B cell (primary cell): Measurements from ENCODE around the gene MCHR1. TPM values are rescaled to one million over a fixed set of nuclear protein-coding genes. Genes with fewer than 3 reads are reported as not detected.
A peak's percentile ranks its signal among the peaks of the same experiment; 100 is the strongest.

Experiments used
- ATAC-seq: fragments of 200-7000 bp; cut with Tn5 transposase; one replicate; pipeline ENCODE4 v1.10.0; 2021; ENCODE audit warnings: low read depth, mild to moderate bottlenecking, moderate number of reproducible peaks, moderate library complexity
- CTCF ChIA-PET: fragments of 350-600 bp; sonication (Branson Sonifier 250); formaldehyde crosslinking; loops from one replicate; lab custom pipeline; 2021; ENCODE audit warnings: antibody characterized with exemption, inconsistent platforms; lab: Charles Lee
- POLR2A ChIA-PET: fragments of 350-600 bp; sonication (Branson Sonifier 250); formaldehyde crosslinking; loops from one replicate; lab custom pipeline; 2021; ENCODE audit warnings: antibody characterized with exemption; lab: Charles Lee
- DNase-seq: peaks from one replicate; pipeline ENCODE4 v3.0.0; 2013
- H2AFZ ChIP-seq: 2 replicates; pipeline ENCODE4 v1.6.1; 2012; ENCODE audit warnings: mild to moderate bottlenecking, low read depth, low read length; ENCODE audit not compliant: insufficient read depth, poor library complexity, severe bottlenecking
- H3K27ac ChIP-seq, 2 donors: 1 replicate in 1 of 2; 2 replicates in 1 of 2; pipeline ENCODE4 v1.5.1; 2012 to 2013; ENCODE audit warnings: low read length in 2 of 2, mild to moderate bottlenecking in 2 of 2, moderate library complexity in 1 of 2
- H3K27me3 ChIP-seq, 4 experiments: fragments of 200-600 bp in 1 of 4; sonication (generic) in 1 of 4; replicated peaks in 1 of 4; 1 replicate in 2 of 4; 2 replicates in 2 of 4; pipeline versions ENCODE4 v1.6.1 to v1.7.0; 2013 to 2016; ENCODE audit warnings: low read length in 3 of 4, mild to moderate bottlenecking in 2 of 4, mixed read lengths in 1 of 4, moderate library complexity in 1 of 4; ENCODE audit not compliant: insufficient read depth in 4 of 4, control insufficient read depth in 3 of 4; ENCODE audit errors: control extremely low read depth in 1 of 4
- H3K36me3 ChIP-seq, 2 experiments: replicated peaks in 1 of 2; 1 replicate in 1 of 2; 2 replicates in 1 of 2; pipeline versions ENCODE4 v1.6.1 to v1.7.1; 2013; ENCODE audit warnings: low read length in 1 of 2; ENCODE audit not compliant: insufficient read depth in 2 of 2, control insufficient read depth in 1 of 2; ENCODE audit errors: control extremely low read depth in 1 of 2, extremely low read depth in 1 of 2
- H3K4me1 ChIP-seq, 2 donors: fragments of 200-600 bp in 1 of 2; sonication (generic) in 1 of 2; 1 replicate in 1 of 2; 2 replicates in 1 of 2; pipeline versions ENCODE4 v1.5.1 to v1.6.1; 2013 to 2017; ENCODE audit warnings: low read length in 2 of 2; ENCODE audit not compliant: control insufficient read depth in 2 of 2, insufficient read depth in 2 of 2
- H3K4me2 ChIP-seq: replicated peaks from 2 replicates; pipeline ENCODE3; 2012; ENCODE audit warnings: mild to moderate bottlenecking, low read depth, low read length; ENCODE audit not compliant: poor library complexity, severe bottlenecking
- H3K4me3 ChIP-seq, 5 experiments: fragments of 200-600 bp in 1 of 5; sonication (generic) in 1 of 5; 1 replicate in 3 of 5; 2 replicates in 2 of 5; pipeline versions ENCODE4 v1.5.1 to v1.7.0; 2011 to 2016; ENCODE audit warnings: low read length in 4 of 5, mild to moderate bottlenecking in 4 of 5, low read depth in 2 of 5, control low read depth in 1 of 5, moderate library complexity in 1 of 5; ENCODE audit not compliant: insufficient read depth in 1 of 5; ENCODE audit errors: control extremely low read depth in 1 of 5, extremely low read depth in 1 of 5
- H3K79me2 ChIP-seq: fragments of 200-600 bp; sonication (generic); one replicate; pipeline ENCODE4 v1.6.0; 2016; ENCODE audit warnings: low read length; ENCODE audit not compliant: control insufficient read depth, insufficient read depth
- H3K9ac ChIP-seq: fragments of 200-600 bp; sonication (generic); 2 replicates; pipeline ENCODE4 v1.6.1; 2017; ENCODE audit warnings: mild to moderate bottlenecking, low read length, moderate library complexity
- H3K9me3 ChIP-seq, 3 donors: one replicate each; pipeline versions ENCODE4 v1.6.1 to v1.7.1; 2013; ENCODE audit warnings: low read length in 2 of 3; ENCODE audit not compliant: control insufficient read depth in 2 of 3, insufficient read depth in 1 of 3; ENCODE audit errors: control extremely low read depth in 1 of 3
- H4K20me1 ChIP-seq: 2 replicates; pipeline ENCODE4 v1.6.0; 2012; ENCODE audit warnings: mild to moderate bottlenecking, low read length; ENCODE audit not compliant: insufficient read depth, control insufficient read depth, poor library complexity, severe bottlenecking
- H3K27ac Mint-ChIP-seq: one replicate; pipeline ENCODE4 v1.8.0; 2021; ENCODE audit warnings: mixed read lengths
- H3K27me3 Mint-ChIP-seq: one replicate; pipeline ENCODE4 v1.8.0; 2021; ENCODE audit warnings: mixed read lengths
- H3K4me1 Mint-ChIP-seq: one replicate; pipeline ENCODE4 v1.8.0; 2021; ENCODE audit warnings: mixed read lengths
- H3K4me3 Mint-ChIP-seq: one replicate; pipeline ENCODE4 v1.8.0; 2021; ENCODE audit warnings: mixed read lengths
- H3K9me3 Mint-ChIP-seq: one replicate; pipeline ENCODE4 v1.8.0; 2022; ENCODE audit warnings: mixed read lengths; ENCODE audit not compliant: insufficient read depth
- CTCF ChIP-seq: fragments of 200-600 bp; IDR thresholded peaks from one replicate; pipeline ENCODE4 v1.8.0; 2022; ENCODE audit warnings: antibody characterized with exemption, mild to moderate bottlenecking
- EZH2 ChIP-seq: IDR thresholded peaks from 2 replicates; pipeline ENCODE4 v1.6.1; 2012; ENCODE audit warnings: borderline replicate concordance, low read depth, mild to moderate bottlenecking, moderate library complexity, low read length; ENCODE audit not compliant: insufficient read depth, poor library complexity, severe bottlenecking
- WGBS: methylation state at CpG from one replicate; pipeline ENCODE4 v1.1.5; 2013; ENCODE audit warnings: missing lambda C conversion rate; ENCODE audit not compliant: insufficient coverage; 5-methylcytosine and 5-hydroxymethylcytosine counted together
- intact Hi-C: fragments of 100-400 bp; cut with micrococcal nuclease; formaldehyde crosslinking; loops from one replicate; pipeline ENCODE4 v1.10.0; 2022
- polyA plus RNA-seq: library from polyadenylated mRNA; depleted of rRNA; stranded (reverse); fragments of >200 nt; gene quantifications from 2 replicates; pipeline ENCODE4 v1.2.3, GENCODE V29; 2012
- total RNA-seq, 2 donors: library from RNA; stranded (reverse); fragments of 120-200 nt in 1 of 2; gene quantifications; 1 replicate in 1 of 2; 2 replicates in 1 of 2; pipeline versions ENCODE4 v1.2.3 to v1.2.4, GENCODE V29; 2013 to 2022

MCHR1 gene
- total and polyA plus RNA-seq, 2 donors (not counting 1 experiment from before 2014, with no cell fraction given), result not detected

GRCh38 chr22:40659166-40659565 is 20.1 kb upstream of the MCHR1 start:
- Mint-ChIP-seq H3K4me3 (no peak overlapping the region), H3K4me1 (peaks cover 13% of the 10 kb centered on the region), H3K27ac (no peak overlapping the region), H3K9me3 (no peaks in the 10 kb centered on the region), H3K27me3 (no peaks in the 10 kb centered on the region)
- ATAC-seq (no peak), DNase-seq (no peak)
- WGBS, result 100% methylated on average over 4 of the region's 6 CpGs
- no peak overlapping the region for H3K9ac ChIP-seq
- H3K27me3 ChIP-seq, result no peaks in the 10 kb centered on the region
- H3K79me2 ChIP-seq, result no peaks in the 10 kb centered on the region
- H3K4me2 ChIP-seq, result no peak overlapping the region
- no peak overlapping the region for H3K4me3 ChIP-seq
- H3K27ac ChIP-seq, result no peak overlapping the region
- H2AFZ ChIP-seq, result no peak overlapping the region
- TF ChIP-seq CTCF (no peak), EZH2 (no peak)
- intact Hi-C loops, result no loop called here
- ChIA-PET CTCF (interaction anchor here (1.5 kb wide), 1 partner anchor 13 kb away, joined by 4 read pairs; no protein-coding TSS in a partner anchor), POLR2A (no interaction called here)
- H4K20me1 ChIP-seq, result no peaks in the 10 kb centered on the region
- H3K36me3 ChIP-seq, result no peaks in the 10 kb centered on the region
- peaks cover 7 to 11% of the 10 kb centered on the region in 2 donors for H3K4me1 ChIP-seq
- no peaks in the 10 kb centered on the region for H3K9me3 ChIP-seq

GRCh38 chr22:40660730-40661129 is 18.6 kb upstream of the MCHR1 start:
- Histone ChIP-seq H4K20me1 (no peaks in the 10 kb centered on the region), H3K9ac (no peak overlapping the region), H3K36me3 (no peaks in the 10 kb centered on the region), H3K4me3 (no peak overlapping the region), H3K79me2 (no peaks in the 10 kb centered on the region), H2AFZ (peak overlapping the region; percentile 24), H3K27ac (no peak overlapping the region), H3K27me3 (no peaks in the 10 kb centered on the region), H3K9me3 (no peaks in the 10 kb centered on the region), H3K4me1 (peaks cover 7 to 11% of the 10 kb centered on the region in 2 donors), H3K4me2 (peak overlapping the region; percentile 29)
- peaks cover 13% of the 10 kb centered on the region for H3K4me1 Mint-ChIP-seq
- ChIA-PET CTCF (interaction anchor here (1.5 kb wide), 1 partner anchor 14 kb away, joined by 4 read pairs; no protein-coding TSS in a partner anchor), POLR2A (no interaction called here)
- intact Hi-C loops, result no loop called here
- ATAC-seq (no peak), DNase-seq (no peak)
- H3K4me3 Mint-ChIP-seq, result no peak overlapping the region
- no peaks in the 10 kb centered on the region for H3K27me3 Mint-ChIP-seq
- no peak overlapping the region for H3K27ac Mint-ChIP-seq
- H3K9me3 Mint-ChIP-seq, result no peaks in the 10 kb centered on the region
- WGBS, result 38% methylated on average over 3 of the region's 3 CpGs
- TF ChIP-seq EZH2, result no peak
- TF ChIP-seq CTCF, result no peak
